HepG2 (cell line): ENCODE results near the gene TREH. TPM values are rescaled to one million over a fixed set of nuclear protein-coding genes. Genes with fewer than 3 reads are reported as not detected.

Experiments
- AGO2 ChIP-seq: fragments of 200-400 bp; formaldehyde crosslinking; optimal IDR thresholded peaks from 2 replicates; pipeline ENCODE3; 2017; ENCODE audit warnings: mild to moderate bottlenecking, low read depth, low read length, moderate library complexity
- ATF2 ChIP-seq: sonication (generic); formaldehyde crosslinking; IDR thresholded peaks from 2 replicates; pipeline ENCODE4 v1.4.0; 2020; ENCODE audit warnings: missing genetic modification reagents
- CREB1 ChIP-seq, 2 experiments: fragments of 450-650 bp in 1 of 2; IDR thresholded peaks; 2 replicates each; pipeline ENCODE4 v1.6.1; 2016 to 2017; ENCODE audit warnings: control low read depth in 1 of 2, mild to moderate bottlenecking in 1 of 2, missing compliant biosample characterization in 1 of 2, missing genetic modification characterization in 1 of 2
- ELF4 ChIP-seq: sonication (generic); formaldehyde crosslinking; IDR thresholded peaks from 2 replicates; pipeline ENCODE4 v1.5.0; 2020; ENCODE audit warnings: missing genetic modification reagents, mild to moderate bottlenecking, moderate library complexity, borderline replicate concordance
- FOXA3 ChIP-seq: IDR thresholded peaks from 2 replicates; pipeline ENCODE4 v1.6.1; 2016; ENCODE audit warnings: missing genetic modification reagents, missing compliant biosample characterization
- NFATC3 ChIP-seq: sonication (generic); formaldehyde crosslinking; IDR thresholded peaks from 2 replicates; pipeline ENCODE4 v1.5.1; 2020; ENCODE audit warnings: mild to moderate bottlenecking, missing genetic modification reagents
- NRL ChIP-seq: sonication (generic); formaldehyde crosslinking; IDR thresholded peaks from 2 replicates; pipeline ENCODE4 v1.5.0; 2020; ENCODE audit warnings: missing genetic modification reagents, mild to moderate bottlenecking, moderate library complexity, borderline replicate concordance
- POGZ ChIP-seq: sonication (generic); formaldehyde crosslinking; IDR thresholded peaks from 2 replicates; pipeline ENCODE4 v1.4.0; 2020; ENCODE audit warnings: mild to moderate bottlenecking, missing genetic modification reagents
- POLR2A ChIP-seq, 2 experiments: IDR thresholded peaks; 2 replicates each; pipeline ENCODE4 v1.6.1; 2011; ENCODE audit warnings: low read depth in 2 of 2, low read length in 2 of 2, mild to moderate bottlenecking in 1 of 2, moderate library complexity in 1 of 2; ENCODE audit not compliant: insufficient read depth in 1 of 2
- PRDM4 ChIP-seq: sonication (generic); formaldehyde crosslinking; IDR thresholded peaks from 2 replicates; pipeline ENCODE4 v1.9.0; 2021; ENCODE audit warnings: missing genetic modification reagents, borderline replicate concordance
- SKIL ChIP-seq: sonication (generic); formaldehyde crosslinking; IDR thresholded peaks from 2 replicates; pipeline ENCODE4 v1.8.0; 2022; ENCODE audit warnings: missing genetic modification reagents, mild to moderate bottlenecking, moderate library complexity, borderline replicate concordance
- SMAD3 ChIP-seq: sonication (generic); formaldehyde crosslinking; IDR thresholded peaks from 2 replicates; pipeline ENCODE4 v1.4.0; 2020; ENCODE audit warnings: missing genetic modification reagents
- SPEN ChIP-seq: sonication (generic); formaldehyde crosslinking; IDR thresholded peaks from 2 replicates; pipeline ENCODE4 v1.5.1; 2020; ENCODE audit warnings: low read depth, mild to moderate bottlenecking, missing genetic modification reagents
- ZBTB42 ChIP-seq: sonication (generic); formaldehyde crosslinking; IDR thresholded peaks from 2 replicates; pipeline ENCODE4 v1.5.0; 2020; ENCODE audit warnings: mild to moderate bottlenecking, missing genetic modification reagents
- ZFP37 ChIP-seq: sonication (generic); formaldehyde crosslinking; IDR thresholded peaks from 2 replicates; pipeline ENCODE4 v1.4.0; 2020; ENCODE audit warnings: missing genetic modification reagents, borderline replicate concordance
- ZKSCAN1 ChIP-seq: fragments of 150-350 bp; IDR thresholded peaks from 2 replicates; pipeline ENCODE4 v1.6.1; 2014; ENCODE audit warnings: low read length
- ZNF136 ChIP-seq: sonication (generic); formaldehyde crosslinking; IDR thresholded peaks from 2 replicates; pipeline ENCODE4 v1.8.1; 2022; ENCODE audit warnings: low read depth, mild to moderate bottlenecking, moderate library complexity, missing genetic modification reagents
- ZNF24 ChIP-seq: fragments of 450-650 bp; IDR thresholded peaks from 2 replicates; pipeline ENCODE4 v1.6.1; 2017; ENCODE audit warnings: antibody characterized with exemption, mild to moderate bottlenecking
- ZNF607 ChIP-seq: sonication (generic); formaldehyde crosslinking; IDR thresholded peaks from 2 replicates; pipeline ENCODE4 v1.5.1; 2020; ENCODE audit warnings: missing genetic modification reagents, mild to moderate bottlenecking, borderline replicate concordance
- ZNF782 ChIP-seq: sonication (generic); formaldehyde crosslinking; IDR thresholded peaks from 2 replicates; pipeline ENCODE4 v1.4.0; 2020; ENCODE audit warnings: missing genetic modification reagents, mild to moderate bottlenecking, borderline replicate concordance
- ZNF878 ChIP-seq: sonication (generic); formaldehyde crosslinking; IDR thresholded peaks from 2 replicates; pipeline ENCODE4 v1.8.1; 2023; ENCODE audit warnings: mild to moderate bottlenecking, missing genetic modification reagents, moderate library complexity
- ZNF891 ChIP-seq: sonication (generic); formaldehyde crosslinking; IDR thresholded peaks from 2 replicates; pipeline ENCODE4 v1.5.0; 2020; ENCODE audit warnings: mild to moderate bottlenecking, missing genetic modification reagents
- polyA plus RNA-seq, 8 experiments: library from polyadenylated mRNA; depleted of rRNA in 3 of 8; stranded (reverse) in 7 of 8; unstranded in 1 of 8; fragments of >200 nt; fragmentation: Illumina TruSeq in 4 of 8; extraction: Trizol in 4 of 8; gene quantifications; 2 replicates each; pipeline versions ENCODE4 v1.2.1 to v1.2.3, GENCODE V29; 2011 to 2016; ENCODE audit warnings: low read depth in 4 of 8, missing spikeins in 1 of 8, mixed read lengths in 1 of 8; ENCODE audit not compliant: insufficient read depth in 1 of 8
- total RNA-seq, 5 experiments: library from RNA; depleted of rRNA; stranded (reverse); fragments of >200 nt; fragmentation: Illumina TruSeq; extraction: Trizol; gene quantifications; 2 replicates each; pipeline ENCODE4 v1.2.3, GENCODE V29; 2016; ENCODE audit warnings: low read depth in 1 of 5

TREH gene
- total and polyA plus RNA-seq, 2 of the 13 experiments (the other 11 are each of a cell fraction or from before 2014, with no cell fraction given), result 0.53 to 0.86 TPM

GRCh38 chr11:118658429-118659313 is 20.8 kb downstream of the TREH start (continued):
- TF ChIP-seq SKIL, result no peak
- TF ChIP-seq ZNF891, result no peak
- TF ChIP-seq PRDM4 (CRISPR knock-in tag), result no peak
- no peak for TF ChIP-seq NFATC3 (CRISPR knock-in tag)
- no peak for TF ChIP-seq SPEN
- TF ChIP-seq POLR2A (IDR thresholded peaks at IDR 0.05; ENCODE audit: insufficient read depth in 1 of 2, low read depth in 2 of 2, low read length in 2 of 2), result peak in 1 of 2 experiments; percentile 27; a peak in 1 of 4 replicates
- peak; percentile 7; the same call in 1 of the 2 replicates for TF ChIP-seq POGZ (CRISPR knock-in tag)
- no peak for TF ChIP-seq ZBTB42 (CRISPR knock-in tag)
- peak; percentile 88 for TF ChIP-seq CREB1 (IDR thresholded peaks at IDR 0.05)
- no peak for TF ChIP-seq CREB1 (CRISPR knock-in tag; IDR thresholded peaks at IDR 0.05)
- TF ChIP-seq ATF2 (CRISPR knock-in tag), result no peak
- no peak for TF ChIP-seq ZNF782 (CRISPR knock-in tag)
- TF ChIP-seq FOXA3 (CRISPR knock-in tag), result no peak
- TF ChIP-seq ZNF607 (CRISPR knock-in tag), result no peak
- TF ChIP-seq ZNF878, result no peak
- TF ChIP-seq ZNF136 (CRISPR knock-in tag), result no peak
- TF ChIP-seq NRL (CRISPR knock-in tag), result no peak
- TF ChIP-seq ZNF24, result no peak
- no peak for TF ChIP-seq ZFP37 (CRISPR knock-in tag)
- TF ChIP-seq AGO2, result peak; percentile 84
- TF ChIP-seq ZKSCAN1, result no peak
- TF ChIP-seq SMAD3, result no peak
- TF ChIP-seq ELF4 (CRISPR knock-in tag), result no peak
